GM19025 (cell line): Measurements from ENCODE around the gene TMEM140.

Source experiments
- ATAC-seq: cut with Tn5 transposase; IDR thresholded peaks from one replicate; pipeline ENCODE4 v1.9.1; 2021; ENCODE audit warnings: mild to moderate bottlenecking, low read depth, moderate library complexity; ENCODE audit not compliant: unreplicated experiment

The TMEM140 gene

DNA sequence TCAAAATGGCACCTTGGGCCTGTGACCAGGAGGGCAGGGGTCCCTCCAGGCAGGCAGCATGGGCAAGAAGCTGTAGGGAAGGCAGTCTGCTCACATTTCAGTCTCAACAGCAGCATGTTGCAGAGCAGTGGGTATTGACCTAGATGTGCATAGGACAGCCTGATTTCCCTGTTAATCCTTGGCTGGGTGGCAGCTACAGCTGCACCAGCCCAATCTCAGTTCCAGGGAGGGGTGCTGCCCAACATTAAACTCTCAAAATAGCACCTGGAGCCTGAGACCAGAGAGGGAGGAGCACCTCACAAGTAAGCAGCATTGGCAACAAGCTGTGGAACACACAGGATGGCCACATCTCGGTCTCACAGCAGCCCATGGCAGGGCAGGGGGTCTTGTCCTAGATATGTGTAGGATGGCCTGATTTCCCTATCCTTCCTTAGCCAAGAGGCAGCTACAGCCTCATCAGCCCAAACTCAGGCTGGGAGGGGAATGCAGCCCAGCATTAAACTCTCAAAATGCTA is 10.3 kb downstream of the TMEM140 start:
- ATAC-seq = no peak

GRCh38 chr7:135158874-135159273 is 11.0 kb downstream of the TMEM140 start:
- no peak for ATAC-seq

DNA sequence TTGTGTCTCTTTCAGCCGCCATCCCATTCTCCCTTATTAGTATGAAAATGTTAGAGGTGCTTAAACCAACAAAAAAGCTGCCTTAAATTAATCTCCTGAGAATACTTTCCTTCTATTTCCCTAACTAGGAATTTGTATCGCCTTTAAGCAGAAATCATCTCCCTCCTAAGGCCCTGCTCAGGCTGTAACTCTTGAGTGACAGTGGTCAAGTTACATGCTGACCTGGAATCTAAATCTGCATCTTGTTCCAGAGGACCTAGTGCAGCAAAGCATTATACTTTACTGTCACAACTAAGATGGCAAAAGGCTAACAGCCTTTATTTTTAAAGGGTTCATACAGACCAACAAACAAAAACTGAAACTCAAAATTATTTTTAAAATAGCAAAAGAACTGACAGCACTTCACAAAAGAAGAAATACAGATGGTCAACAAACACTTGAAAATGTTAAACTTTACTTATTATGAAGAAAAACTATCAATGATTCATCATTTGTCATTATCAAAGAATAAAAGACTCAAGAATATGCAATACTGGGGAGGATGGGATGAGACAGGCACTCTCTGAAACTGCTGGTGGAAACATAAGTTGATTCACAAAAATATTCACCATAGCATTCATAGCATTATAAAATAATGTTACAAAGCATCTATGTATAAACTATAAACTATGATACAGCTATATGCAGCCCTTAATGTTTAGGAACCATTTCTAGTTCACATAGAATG is 11.7 kb downstream of the TMEM140 start:
- ATAC-seq = no peak

- ATAC-seq = peak; percentile 43
Measured at GRCh38 chr7:135160098-135160857, 12.4 kb downstream of the TMEM140 start.

GRCh38 chr7:135160858-135161653 is 13.2 kb downstream of the TMEM140 start:
- no peak for ATAC-seq

DNA sequence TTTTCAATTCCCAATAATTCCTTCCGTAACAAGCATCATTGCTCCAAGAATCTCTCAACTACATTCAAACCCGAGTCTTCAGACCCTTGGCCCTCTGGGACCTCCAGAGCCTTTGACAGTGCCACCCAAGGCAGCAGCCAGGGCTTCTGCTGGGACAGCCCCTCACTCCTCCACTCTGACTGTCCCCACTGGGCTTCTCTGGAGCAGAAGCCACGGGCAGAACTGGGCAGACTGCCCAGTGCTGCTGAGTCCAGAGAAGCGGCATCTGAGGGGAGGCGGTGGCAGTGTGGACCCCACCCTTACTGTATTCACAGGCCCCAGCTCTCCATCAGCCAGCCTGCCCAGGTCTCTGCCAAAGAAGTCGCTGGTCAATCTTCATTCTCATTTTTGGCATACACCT is 13.8 kb downstream of the TMEM140 start:
- ATAC-seq = no peak

GRCh38 chr7:135162382-135163001 is 14.6 kb downstream of the TMEM140 start:
- no peak for ATAC-seq

DNA sequence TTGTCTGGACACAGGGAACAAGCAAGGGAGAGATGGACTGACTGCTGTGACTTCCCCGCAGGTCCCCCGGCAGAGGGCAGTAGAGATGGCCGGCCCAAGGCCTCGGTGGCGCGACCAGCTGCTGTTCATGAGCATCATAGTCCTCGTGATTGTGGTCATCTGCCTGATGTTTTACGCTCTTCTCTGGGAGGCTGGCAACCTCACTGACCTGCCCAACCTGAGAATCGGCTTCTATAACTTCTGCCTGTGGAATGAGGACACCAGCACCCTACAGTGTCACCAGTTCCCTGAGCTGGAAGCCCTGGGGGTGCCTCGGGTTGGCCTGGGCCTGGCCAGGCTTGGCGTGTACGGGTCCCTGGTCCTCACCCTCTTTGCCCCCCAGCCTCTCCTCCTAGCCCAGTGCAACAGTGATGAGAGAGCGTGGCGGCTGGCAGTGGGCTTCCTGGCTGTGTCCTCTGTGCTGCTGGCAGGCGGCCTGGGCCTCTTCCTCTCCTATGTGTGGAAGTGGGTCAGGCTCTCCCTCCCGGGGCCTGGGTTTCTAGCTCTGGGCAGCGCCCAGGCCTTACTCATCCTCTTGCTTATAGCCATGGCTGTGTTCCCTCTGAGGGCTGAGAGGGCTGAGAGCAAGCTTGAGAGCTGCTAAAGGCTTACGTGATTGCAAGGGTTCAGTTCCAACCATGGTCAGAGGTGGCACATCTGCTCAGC is 16.6 kb downstream of the TMEM140 start:
- no peak for ATAC-seq

GRCh38 chr7:135165862-135166261 is 18.0 kb downstream of the TMEM140 start:
- ATAC-seq = no peak

- no peak for ATAC-seq
Measured at GRCh38 chr7:135166338-135166990, 18.6 kb downstream of the TMEM140 start.

DNA sequence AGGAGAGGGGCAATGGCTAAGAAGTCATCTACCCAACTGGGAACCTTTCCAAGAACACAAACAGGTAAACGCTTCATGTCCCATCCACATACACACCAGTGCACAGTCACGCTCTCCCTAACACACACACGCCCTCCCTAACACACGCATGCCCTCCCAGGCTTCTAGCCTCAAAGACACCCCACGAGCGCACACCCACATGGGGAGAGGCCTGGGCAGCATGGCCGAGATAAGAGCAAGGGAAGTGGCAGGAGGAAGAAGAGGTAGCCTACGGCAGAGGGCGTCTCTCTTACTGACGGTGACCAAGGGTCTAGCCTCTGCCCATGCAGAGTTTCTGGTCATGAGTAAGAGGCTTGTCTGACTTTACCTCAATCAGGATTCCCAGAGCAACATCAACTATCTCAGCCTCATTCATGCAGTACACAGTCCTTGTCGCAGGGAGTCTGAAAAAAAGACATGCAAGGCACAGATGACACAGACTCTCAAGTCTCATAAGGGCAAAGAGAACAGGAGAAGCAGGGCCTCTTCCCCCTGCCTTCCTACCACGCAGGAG is 19.6 kb downstream of the TMEM140 start:
- no peak for ATAC-seq

GRCh38 chr7:135168001-135168400 is 20.1 kb downstream of the TMEM140 start:
- no peak for ATAC-seq

DNA sequence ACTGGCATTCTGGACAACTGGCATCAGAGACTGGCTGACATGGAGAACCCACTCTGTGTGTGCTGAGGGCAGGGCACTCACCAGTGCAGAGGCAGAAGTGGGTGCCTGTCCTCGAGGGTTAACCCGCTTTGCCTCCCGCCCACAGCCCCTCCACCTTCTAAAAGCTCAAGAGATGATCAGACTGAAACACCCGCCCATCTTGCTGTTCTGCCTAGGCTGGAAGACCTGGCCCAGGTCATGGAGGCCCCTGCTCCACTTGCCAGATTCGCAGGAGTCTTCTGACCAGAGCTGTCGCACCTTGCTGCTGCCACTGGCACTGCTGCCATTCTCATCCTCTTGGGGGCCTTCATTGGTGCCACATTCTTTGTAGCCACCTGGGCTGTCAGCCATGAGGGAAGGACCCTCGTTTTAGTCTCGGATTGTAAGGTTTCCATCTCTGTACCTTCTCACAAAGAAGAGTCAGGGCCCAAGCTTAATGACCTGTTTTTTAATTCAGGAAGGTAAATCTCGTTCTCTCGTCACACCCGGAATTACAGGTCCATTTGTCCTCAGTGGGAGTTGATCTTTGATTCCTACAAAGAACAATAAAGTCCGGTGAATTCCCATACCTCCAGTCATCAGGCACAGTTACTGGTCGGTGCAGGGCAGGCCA is 20.7 kb downstream of the TMEM140 start:
- no peak for ATAC-seq

DNA sequence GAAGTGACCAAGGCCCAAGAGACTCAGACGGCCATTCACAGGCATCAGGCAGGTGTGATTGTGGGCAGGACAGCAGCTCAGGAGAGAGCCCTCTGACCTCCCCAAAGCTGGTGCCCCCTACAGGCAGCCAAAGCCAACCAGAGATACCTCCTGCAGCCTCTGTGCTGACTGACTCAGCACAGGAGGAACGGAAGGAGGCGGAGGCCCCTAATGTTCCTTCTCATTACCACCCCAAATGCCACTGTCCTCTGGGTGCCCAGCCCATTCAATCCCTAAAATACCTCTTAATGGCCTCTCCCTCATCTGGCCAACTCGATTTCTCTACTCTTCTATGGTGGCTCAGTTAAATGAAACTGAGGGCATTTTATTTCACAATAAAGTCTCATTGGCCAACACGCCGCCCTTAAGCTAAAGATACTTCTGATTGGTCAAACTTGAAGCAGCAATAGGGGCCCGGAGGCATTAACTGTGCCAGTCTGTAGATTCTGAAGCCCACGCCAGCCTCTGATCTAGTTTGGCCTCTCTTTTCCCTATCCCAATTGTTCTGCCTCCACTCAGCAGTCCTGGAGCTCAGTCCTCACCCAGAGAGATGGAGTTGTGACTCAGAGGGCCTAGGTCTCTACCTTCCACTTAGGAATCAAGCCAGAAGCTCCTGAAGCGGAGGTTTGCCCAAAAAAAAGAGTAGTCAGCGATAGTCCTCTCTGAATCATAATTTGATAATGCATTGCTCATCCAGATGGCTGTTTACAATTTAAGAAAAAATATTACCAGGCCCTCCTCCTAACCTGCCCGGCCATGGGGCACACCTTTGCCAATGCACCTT is 21.5 kb downstream of the TMEM140 start:
- peak; percentile 29 for ATAC-seq

GRCh38 chr7:135169964-135170273 is 22.0 kb downstream of the TMEM140 start:
- ATAC-seq = no peak

DNA sequence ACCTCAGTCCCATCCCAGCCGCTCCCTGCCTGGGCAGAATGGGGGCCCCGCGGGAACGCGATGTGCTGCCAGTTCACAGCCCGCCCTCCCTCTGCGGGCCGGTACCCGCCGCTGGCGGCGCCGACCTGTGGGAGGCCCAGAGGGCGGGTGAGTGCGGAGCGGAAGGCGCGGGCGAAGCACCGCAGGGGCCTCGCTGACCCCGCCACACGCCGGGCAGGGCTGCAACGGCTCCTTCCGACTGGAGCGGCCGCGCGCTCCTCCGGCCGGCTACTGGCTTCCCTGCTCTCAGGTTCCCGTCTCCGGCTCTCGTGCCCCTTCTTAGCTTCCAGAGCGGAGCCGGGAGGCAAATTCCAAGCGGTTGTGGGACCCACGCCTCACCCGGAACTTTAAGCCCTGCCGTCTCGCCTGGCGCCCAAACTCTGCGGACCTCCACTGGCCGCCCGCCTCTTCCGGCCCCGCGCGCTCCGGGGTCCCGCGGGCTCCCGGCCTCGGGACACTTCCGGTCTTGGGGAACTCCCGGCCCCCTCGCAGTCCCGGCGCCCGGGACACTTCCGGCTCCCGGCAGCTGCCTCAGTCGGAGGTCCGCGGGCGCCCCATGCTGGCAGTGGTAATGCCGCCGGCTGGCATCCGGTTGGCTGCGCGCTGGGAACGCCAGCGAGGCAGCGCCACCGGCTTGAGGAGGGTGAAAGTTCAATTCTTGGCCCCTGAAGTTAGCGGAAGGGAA is 22.6 kb downstream of the TMEM140 start, which contains the start of gene CYREN:
Gene CYREN, minus strand, starts transcription at position 434 of the 724 bp plus-strand sequence. CDS start 1,785 bp downstream, outside the sequence.
- ATAC-seq = peak; percentile 65

DNA sequence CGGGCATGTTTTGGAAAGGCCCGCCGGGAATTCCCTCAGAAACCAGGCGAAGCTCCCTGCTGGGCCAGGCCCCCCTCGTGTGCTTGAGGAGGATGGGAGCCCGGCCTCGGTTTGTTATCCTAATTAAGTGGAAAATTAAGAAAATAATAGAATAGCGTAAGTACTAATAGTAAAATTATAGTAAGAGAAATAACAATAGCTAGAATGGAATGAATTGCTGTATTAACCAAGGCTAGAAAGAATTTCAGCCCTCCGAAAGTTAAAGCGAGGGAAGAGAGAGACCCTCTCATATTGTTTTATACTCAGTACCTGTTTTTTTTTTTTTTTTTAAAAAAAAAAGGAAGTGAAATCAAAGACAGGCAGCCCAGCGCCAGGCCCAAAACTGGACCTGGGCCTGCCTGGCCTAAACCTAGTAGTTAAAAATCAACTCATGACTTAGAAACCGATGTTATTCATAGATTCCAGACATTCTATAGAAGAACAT is 23.2 kb downstream of the TMEM140 start:
- peak; percentile 9 for ATAC-seq
